Measurements from ENCODE around the gene CXADR. TPM values are rescaled to one million over a fixed set of nuclear protein-coding genes. Genes with fewer than 3 reads are reported as not detected.
A peak's percentile ranks its signal among the peaks of the same experiment; 100 is the strongest.

CXADR gene
- total RNA-seq, 6 experiments from 2014 or later: 22.9 to 48.4 (median 30.5) TPM

- H3K27me3 ChIP-seq: no peaks in the 10 kb centered on the region
- intact Hi-C loops (cut with DNase I): loop anchor here in 1 of 2 donors (10.0 kb wide), 1 partner anchor 190 kb away; no protein-coding TSS in a partner anchor
- H3K27ac ChIP-seq: no peak overlapping the region
- H3K36me3 ChIP-seq: no peaks in the 10 kb centered on the region
- TF ChIP-seq CTCF (IDR thresholded peaks at IDR 0.05): no peak
- no peak for TF ChIP-seq POLR2A (IDR thresholded peaks at IDR 0.05)
- no peaks in the 10 kb centered on the region for H3K9me3 ChIP-seq
- DNase-seq (no peak), ATAC-seq (no peak)
- H3K4me3 ChIP-seq: no peak overlapping the region
- H3K4me1 ChIP-seq: peaks cover 0 to 6% (median 0%) of the 10 kb centered on the region in 4 donors
- 76% methylated on average over 4 of the region's 5 CpGs for WGBS (ENCODE audit: insufficient coverage, low coverage, low lambda C conversion rate, missing lambda C conversion rate)
Measured at GRCh38 chr21:17575076-17575475, 62.2 kb downstream of the CXADR start.

- Histone ChIP-seq H3K27me3 (no peaks in the 10 kb centered on the region), H3K4me3 (no peak overlapping the region), H3K9me3 (no peaks in the 10 kb centered on the region), H3K27ac (no peak overlapping the region), H3K36me3 (no peaks in the 10 kb centered on the region), H3K4me1 (no peaks in the 10 kb centered on the region)
- TF ChIP-seq CTCF (IDR thresholded peaks at IDR 0.05): no peak
- no peak for TF ChIP-seq POLR2A (IDR thresholded peaks at IDR 0.05)
- WGBS (ENCODE audit: insufficient coverage, low coverage, low lambda C conversion rate, missing lambda C conversion rate): 66% methylated on average over 5 of the region's 5 CpGs
- intact Hi-C loops (cut with DNase I): loop anchor here in 1 of 2 donors (10.0 kb wide), 1 partner anchor 191 kb away; no protein-coding TSS in a partner anchor
- ATAC-seq (peak; percentile 38 to 75 (median 50)), DNase-seq (no peak)
Measured at GRCh38 chr21:17576080-17576835, 63.4 kb downstream of the CXADR start.

- ATAC-seq (no peak), DNase-seq (no peak)
- 70% methylated on average over 1 of the region's 1 CpG for WGBS (ENCODE audit: insufficient coverage, low coverage, low lambda C conversion rate, missing lambda C conversion rate)
- H3K4me3 ChIP-seq: no peak overlapping the region
- no peak for TF ChIP-seq POLR2A (IDR thresholded peaks at IDR 0.05)
- no peak for TF ChIP-seq CTCF (IDR thresholded peaks at IDR 0.05)
- intact Hi-C loops (cut with DNase I): loop anchor here in 1 of 2 donors (10.0 kb wide), 1 partner anchor 193 kb away; no protein-coding TSS in a partner anchor
- H3K36me3 ChIP-seq: no peaks in the 10 kb centered on the region
- peaks cover 0 to 6% (median 0%) of the 10 kb centered on the region in 4 donors for H3K4me1 ChIP-seq
- H3K9me3 ChIP-seq: no peaks in the 10 kb centered on the region
- no peak overlapping the region for H3K27ac ChIP-seq
- no peaks in the 10 kb centered on the region for H3K27me3 ChIP-seq
Measured at GRCh38 chr21:17577701-17578100, 64.9 kb downstream of the CXADR start.

- intact Hi-C loops (cut with DNase I): loop anchor here in 1 of 2 donors (10.0 kb wide), 1 partner anchor 193 kb away; no protein-coding TSS in a partner anchor
- ATAC-seq: no peak
Measured at GRCh38 chr21:17578162-17578561, 65.3 kb downstream of the CXADR start.

More at GRCh38 chr21:17578162-17578561, 65.3 kb downstream of the CXADR start:
- whole genome bisulfite sequencing (ENCODE audit: insufficient coverage, low coverage, low lambda C conversion rate, missing lambda C conversion rate): 100% methylated on average over 2 of the region's 2 CpGs
- TF ChIP-seq CTCF (IDR thresholded peaks at IDR 0.05) (no peak), POLR2A (IDR thresholded peaks at IDR 0.05) (no peak)
- Histone ChIP-seq H3K36me3 (no peaks in the 10 kb centered on the region), H3K4me3 (no peak overlapping the region), H3K27me3 (no peaks in the 10 kb centered on the region), H3K27ac (no peak overlapping the region), H3K4me1 (peaks cover 0 to 6% (median 0%) of the 10 kb centered on the region in 4 donors), H3K9me3 (no peaks in the 10 kb centered on the region)
- DNase-seq: no peak
